A172 (cell line): ENCODE results near the gene AMPH. TPM values are rescaled to one million over a fixed set of nuclear protein-coding genes. Genes with fewer than 3 reads are reported as not detected.
A peak's percentile ranks its signal among the peaks of the same experiment; 100 is the strongest.
"Not testable (repeated sequence)": the region's sequence is repeated elsewhere in the genome, so short reads cannot be mapped to it uniquely, and the experiment has no call there.

Experiments used
- DNase-seq: peaks from one replicate; pipeline ENCODE4 v3.0.0-alpha.2; 2015; ENCODE audit warnings: low spot score
- total RNA-seq: library from RNA; depleted of rRNA; stranded (reverse); fragments of >200 nt; shearing (Covaris generic); gene quantifications from 2 replicates; pipeline ENCODE4 v1.2.3, GENCODE V29; 2014

The AMPH gene
- total RNA-seq, 1 experiment from 2014 or later = 13.4 TPM

DNA sequence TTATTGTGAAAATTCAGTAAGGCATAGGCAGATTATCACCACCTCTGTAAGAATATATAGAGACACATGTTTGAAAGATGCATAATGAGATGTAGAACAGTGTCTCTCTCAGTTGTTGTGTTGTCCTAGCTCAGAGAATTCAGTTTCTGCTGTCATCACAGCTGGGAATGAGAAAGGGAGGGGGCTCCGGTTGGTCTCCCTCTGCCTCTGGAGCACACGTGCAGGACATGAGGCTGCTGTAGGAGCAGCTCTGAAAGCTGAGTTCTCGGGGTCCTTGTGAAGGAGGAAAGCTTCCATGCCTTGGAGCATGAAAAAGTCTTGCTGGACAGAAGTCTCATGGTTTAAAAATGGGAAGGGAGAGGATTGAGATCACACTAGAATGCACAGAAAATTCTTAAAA is 280.4 kb downstream of the AMPH start:
- DNase-seq = not testable (repeated sequence)

DNA sequence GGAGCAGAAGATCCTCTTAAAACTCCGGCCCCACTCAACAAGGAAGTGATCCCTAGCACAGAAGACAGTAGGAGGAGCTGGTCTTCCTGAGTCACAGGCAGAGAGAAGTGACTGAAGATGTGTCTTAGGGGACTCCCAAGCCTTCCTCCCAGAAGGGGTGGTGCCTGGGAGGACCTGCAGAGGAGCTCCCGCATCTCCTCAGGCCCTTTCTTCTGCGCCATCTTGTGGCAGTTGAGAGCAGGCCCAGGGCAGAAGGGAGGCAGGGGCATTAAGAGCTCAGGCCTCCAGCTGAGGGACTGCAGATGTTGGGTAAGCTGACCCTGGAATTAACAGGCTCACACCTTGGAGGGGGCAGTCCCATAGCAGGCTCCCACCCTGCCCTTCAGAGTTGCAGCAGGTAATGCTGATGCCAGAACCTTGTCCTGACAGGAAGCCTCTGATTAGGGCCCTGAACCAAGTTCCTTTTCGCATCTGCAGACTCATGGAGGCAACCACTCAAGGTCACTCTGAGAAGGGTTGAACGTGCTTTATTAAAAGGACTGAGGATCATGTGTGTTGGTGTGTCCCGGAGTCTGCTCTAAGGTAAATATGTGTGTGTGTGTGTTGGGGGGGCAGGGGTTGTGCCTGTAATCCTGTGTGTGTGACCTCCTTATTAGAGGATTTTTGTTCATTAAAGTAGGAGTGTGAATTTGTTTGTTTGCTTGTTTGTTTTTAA is 281.1 kb downstream of the AMPH start:
- DNase-seq = peak; percentile 38

DNA sequence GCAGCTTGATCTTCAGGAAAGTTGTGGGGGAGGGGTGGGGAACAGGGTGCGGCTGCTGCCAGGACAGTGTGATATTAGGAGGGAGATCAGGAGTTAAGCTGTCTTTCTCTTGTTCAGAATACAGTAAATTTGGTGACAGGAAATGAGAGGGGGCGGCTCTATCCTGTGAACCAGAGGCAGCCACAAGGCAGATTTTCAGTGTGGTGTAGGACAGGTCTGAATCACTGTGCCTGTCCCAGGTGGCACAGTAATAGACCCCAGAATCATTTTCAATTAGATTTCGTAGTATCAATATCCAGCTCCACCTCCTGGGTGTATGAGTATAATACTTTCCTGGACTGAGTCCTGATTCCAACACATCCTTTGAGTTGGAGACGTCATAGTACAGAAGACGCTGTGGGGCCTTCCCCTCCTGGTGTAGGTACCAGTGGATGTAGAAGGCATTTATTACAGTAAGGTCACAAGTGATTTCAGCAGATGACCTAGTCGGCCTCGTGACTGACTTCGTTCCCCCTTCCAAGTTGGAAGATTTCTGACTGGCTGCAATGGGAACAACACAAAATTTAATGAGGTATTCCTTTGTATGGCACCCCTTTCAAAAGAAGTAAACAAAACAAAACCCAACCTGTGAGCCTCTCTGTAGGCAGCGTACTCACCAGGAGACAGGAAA is 281.9 kb downstream of the AMPH start:
- not testable (repeated sequence) for DNase-seq

DNA sequence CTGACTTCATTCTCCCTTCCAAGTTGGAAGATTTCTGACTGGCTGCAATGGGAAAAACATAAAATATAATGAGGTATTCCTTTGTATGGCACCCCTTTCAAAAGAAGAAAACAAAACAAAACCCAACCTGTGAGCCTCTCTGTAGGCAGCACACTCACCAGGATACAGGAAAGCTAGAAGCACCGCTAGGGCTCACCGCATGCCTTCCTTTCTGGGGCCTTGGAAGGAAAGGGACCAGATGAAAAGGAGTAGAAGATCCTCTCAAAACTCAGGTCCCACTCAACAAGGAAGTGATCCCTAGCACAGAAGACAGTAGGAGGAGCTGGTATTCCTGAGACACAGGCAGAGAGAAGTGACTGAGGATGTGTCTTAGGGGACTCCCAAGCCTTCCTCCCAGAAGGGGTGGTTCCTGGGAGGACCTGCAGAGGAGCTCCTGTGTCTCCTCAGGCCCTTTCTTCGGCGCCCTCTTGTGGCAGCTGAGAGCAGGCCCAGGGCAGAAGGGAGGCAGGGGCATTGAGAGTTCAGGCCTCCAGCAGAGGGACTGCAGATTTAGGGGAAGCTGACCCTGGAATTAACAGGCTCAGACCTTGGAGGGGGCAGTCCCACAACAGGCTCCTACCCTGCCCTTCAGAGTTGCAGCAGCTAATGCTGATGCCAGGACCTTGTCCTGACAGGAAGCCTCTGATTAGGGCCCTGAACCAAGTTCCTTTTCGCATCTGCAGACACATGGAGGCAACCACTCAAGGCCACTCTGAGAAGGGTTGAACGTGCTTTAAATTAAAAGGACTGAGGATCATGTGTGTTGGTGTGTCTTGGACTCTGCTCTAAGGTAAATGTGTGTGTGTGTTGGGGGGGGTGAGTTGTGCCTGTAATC is 285.6 kb downstream of the AMPH start:
- DNase-seq = peak; percentile 81

DNA sequence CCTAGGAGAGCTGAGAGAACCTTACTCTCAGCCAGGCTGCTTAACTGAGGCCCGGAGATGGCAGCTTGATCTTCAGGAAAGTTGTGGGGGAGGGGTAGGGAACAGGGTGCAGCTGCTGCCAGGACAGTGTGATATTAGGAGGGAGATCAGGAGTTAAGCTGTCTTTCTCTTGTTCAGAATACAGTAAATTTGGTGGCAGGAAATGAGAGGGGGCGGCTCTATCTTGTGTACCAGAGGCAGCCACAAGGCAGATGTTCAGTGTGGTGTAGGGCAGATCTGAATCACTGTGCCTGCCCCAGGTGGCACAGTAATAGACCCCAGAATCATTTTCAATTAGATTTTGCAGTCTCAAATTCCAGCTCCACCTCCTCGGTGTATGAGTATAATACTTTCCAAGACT is 286.4 kb downstream of the AMPH start:
- not testable (repeated sequence) for DNase-seq

DNA sequence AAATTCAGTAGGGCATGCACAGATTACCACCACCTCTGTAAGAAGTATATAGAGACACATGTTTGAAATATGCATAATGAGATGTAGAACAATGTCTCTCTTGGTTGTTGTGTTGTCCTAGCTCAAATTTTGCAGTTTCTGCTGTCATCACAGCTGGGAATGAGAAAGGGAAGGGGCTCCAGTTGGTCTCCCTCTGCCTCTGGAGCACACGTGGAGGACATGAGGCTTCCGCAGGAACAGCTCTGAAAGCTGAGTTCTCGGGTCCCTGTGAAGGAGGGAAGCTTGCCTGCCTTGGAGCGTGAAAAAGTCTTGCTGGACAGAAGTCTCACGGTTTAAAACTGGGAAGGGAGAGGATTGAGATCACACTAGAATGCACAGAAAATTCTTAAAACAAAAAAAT is 289.0 kb downstream of the AMPH start:
- not testable (repeated sequence) for DNase-seq

DNA sequence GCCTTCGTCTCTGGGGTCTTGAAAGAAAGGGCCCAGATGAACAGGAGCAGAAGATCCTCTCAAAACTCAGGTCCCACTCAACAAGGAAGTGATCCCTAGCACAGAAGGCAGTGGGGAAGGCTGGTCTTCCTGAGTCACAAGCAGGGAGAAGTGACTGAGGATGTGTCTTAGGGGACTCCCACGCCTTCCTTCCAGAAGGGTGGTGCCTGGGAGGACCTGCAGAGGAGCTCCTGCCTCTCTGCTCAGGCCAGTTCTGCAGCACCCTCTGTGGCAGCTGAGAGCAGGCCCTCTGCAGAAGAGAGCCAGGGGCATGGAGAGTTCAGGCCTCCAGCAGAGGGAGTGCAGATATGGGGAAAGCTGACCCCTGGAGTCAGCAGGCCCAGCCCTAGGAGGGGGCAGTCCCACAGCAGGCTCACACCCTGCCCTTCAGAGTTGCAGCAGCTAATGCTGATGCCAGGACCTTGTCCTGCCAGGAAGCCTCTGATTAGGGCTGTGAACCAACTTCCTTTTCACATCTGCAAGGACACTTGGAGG is 289.9 kb downstream of the AMPH start:
- peak; percentile 45 for DNase-seq

DNA sequence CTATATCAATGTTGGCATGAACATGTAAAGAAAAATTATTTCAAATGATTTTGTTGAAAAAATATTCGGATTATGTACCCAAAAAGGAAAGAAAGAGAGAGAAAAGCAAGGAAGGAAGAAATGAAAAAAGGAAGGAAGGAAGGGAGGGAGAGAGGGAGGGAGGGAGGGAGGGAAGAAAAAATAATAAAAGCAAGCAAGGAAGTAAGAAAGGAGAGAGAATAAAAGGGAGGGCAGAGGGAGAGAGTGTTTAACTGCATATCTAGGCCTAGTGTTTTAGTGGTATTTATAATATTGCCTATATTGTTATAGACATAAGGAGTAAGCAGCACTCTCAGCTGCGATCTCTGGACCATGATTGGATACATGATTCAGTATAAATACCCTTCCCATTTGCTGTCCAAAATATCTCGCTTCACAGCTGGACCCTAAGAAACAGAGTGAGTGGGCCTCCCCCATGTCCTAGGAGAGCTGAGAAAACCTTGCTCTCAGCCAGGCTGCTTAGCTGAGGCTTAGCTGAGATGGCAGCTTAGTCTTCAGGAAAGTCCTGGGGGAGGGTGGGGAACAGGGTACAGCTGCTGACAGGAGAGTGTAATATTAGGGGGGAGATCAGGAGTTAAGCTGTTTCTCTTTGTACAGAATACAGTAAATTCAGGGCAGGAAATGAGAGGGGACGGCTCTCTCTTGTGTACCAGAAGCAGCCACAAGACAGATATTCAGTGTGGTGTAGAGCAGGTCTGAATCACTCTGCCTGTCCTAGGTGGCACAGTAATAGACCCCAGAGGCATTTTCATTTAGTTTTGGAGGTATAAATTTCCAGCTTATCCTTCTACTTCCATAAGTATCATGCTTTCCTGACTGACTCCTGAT is 291.0 kb downstream of the AMPH start:
- DNase-seq = no peak

DNA sequence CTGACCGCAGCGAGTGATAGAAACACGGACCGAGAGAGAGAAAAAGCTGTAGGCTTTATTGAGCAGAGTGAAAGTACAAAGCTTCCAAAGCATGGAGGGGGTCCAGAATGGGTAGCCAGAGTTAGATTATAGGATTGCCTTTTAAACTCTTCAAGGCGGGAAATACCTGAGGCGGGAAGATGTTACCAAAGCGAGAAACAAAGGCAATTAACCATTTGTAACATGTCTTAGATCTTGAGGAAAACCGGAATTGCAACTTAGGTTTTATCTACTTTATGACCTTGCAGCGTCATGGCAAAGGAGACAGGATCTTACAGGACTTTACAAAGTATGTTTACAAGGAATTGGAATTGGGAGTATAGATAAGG is 295.0 kb downstream of the AMPH start:
- DNase-seq = not testable (repeated sequence)

DNA sequence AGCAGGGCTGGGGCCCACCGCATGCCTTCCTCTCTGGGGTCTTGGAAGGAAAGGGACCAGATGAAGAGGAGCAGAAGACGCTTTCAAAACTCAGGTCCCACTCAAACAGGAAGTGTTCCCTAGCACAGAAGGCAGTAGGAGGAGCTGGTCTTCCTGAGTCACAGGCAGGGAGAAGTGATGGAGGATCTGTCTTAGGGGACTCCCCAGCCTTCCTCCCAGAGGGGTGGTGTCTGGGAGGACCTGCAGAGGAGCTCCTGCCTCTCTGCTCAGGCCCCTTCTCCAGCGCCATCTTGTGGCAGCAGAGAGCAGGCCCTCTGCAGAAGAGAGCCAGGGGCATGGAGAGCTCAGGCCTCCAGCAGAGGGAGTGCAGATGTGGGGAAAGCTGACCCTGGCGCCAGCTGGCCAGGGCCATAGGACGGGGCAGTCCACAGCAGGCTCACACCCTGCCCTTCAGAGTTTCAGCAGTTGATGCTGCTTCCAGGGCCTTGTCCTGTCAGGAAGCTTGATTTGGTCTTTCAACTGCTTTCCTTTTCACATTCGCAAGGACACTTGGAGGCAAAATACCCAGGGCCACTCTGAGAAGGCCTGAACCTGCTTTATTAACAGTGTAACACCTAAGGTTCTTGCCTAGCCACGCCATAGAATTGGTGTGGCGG is 295.6 kb downstream of the AMPH start:
- peak; percentile 97 for DNase-seq

DNA sequence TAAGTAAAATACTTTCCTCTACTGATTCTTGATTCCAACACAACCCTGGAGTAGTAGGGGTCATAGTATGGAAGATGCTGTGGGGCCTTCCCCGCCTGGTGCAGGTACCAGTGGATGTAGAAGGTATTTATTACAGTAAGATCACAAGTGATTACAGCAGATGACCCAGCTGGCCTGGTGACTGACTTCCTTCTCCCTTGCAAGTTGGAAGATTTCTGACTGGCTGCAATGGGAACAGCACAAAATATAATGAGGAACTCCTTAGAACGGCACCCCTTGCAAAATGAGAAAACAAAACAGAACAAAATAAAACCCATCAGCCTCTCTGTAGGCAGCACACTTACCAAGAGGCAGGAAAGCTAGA is 296.1 kb downstream of the AMPH start:
- no peak for DNase-seq

DNA sequence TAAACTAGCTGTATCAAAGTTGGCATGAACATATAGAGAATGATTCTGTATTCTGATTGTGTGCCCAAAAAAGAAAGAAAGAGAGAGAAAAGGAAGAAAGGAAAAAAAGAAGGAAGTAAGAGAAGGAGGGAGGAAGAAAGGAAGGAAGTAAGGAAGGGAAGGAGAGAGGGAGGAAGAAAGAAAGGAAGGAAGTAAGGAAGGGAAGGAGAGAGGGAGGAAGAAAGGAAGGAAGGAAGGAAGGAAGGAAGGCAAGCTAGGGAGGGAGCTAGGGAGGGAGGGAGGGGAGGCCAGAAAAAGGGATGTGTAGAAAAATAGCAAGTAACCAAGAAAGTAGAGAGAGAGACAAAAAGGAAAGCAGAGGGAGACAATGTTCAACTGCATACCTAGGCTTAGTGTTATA is 297.0 kb downstream of the AMPH start:
- DNase-seq = no peak
